ENCODE measurements around the gene HDAC5. TPM values are rescaled to one million over a fixed set of nuclear protein-coding genes. Genes with fewer than 3 reads are reported as not detected.

HDAC5 gene
- polyA plus RNA-seq, 3 donors = 16.1 to 93.6 (median 24.7) TPM

DNA sequence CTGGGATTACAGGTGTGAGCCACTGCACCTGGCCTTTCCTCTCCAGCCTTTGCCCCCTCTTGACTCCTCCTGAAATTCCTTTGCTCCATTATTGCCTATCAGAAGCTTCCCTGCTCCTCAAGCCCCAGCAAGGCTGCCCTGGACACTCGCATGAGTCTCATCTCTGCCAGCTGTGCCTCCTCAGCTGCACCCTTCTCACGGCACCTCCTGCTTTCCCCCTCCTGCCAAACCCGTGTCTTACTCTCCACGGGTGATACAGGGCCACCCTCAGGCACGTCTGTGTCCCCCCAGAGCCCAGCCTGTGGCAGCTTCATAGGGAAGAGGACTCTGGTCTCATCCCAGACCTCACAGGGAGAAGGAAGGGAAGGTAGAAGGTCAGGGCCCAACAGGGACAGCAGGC, 37.5 kb downstream of the HDAC5 start:
- H3K4me2 ChIP-seq (replicated peaks; ENCODE audit: extremely low read depth, low read length, poor library complexity, severe bottlenecking) = no peak overlapping the region
- H3K36me3 ChIP-seq (replicated peaks in 1 of 2; ENCODE audit: control insufficient read depth in 1 of 2, insufficient read depth in 2 of 2, low read length in 2 of 2) = peaks cover 58 to 77% of the 10 kb centered on the region in 2 donors

GRCh38 chr17:44084921-44085320, 38.5 kb downstream of the HDAC5 start:
- Histone ChIP-seq H3K36me3 (replicated peaks in 1 of 2; ENCODE audit: control insufficient read depth in 1 of 2, insufficient read depth in 2 of 2, low read length in 2 of 2) (peaks cover 56 to 84% of the 10 kb centered on the region in 2 donors), H3K9ac (ENCODE audit: insufficient read depth, low read length, poor library complexity, severe bottlenecking) (no peak overlapping the region), H3K4me1 (ENCODE audit: control insufficient read depth in 1 of 2, insufficient read depth in 2 of 2, low read length in 2 of 2) (peaks cover 6 to 10% of the 10 kb centered on the region in 2 donors), H3K4me2 (replicated peaks; ENCODE audit: extremely low read depth, low read length, poor library complexity, severe bottlenecking) (no peak overlapping the region), H3K4me3 (replicated peaks in 1 of 3; ENCODE audit: low read depth in 2 of 3, low read length in 3 of 3) (no peak overlapping the region), H4K20me1 (ENCODE audit: insufficient read depth, low read length) (peaks cover 1% of the 10 kb centered on the region), H3K27ac (ENCODE audit: low read depth in 1 of 2, low read length in 2 of 2) (no peak overlapping the region), H2AFZ (ENCODE audit: insufficient read depth, low read depth, low read length, poor library complexity, severe bottlenecking) (no peak overlapping the region), H3K79me2 (ENCODE audit: insufficient read depth, low read length) (no peaks in the 10 kb centered on the region), H3K9me3 (replicated peaks in 1 of 2; ENCODE audit: control insufficient read depth in 1 of 2, insufficient read depth in 1 of 2, low read length in 2 of 2) (no peaks in the 10 kb centered on the region), H3K27me3 (ENCODE audit: control insufficient read depth in 2 of 2, insufficient read depth in 2 of 2, low read length in 2 of 2) (no peaks in the 10 kb centered on the region)
- H3K9me3 Mint-ChIP-seq = no peaks in the 10 kb centered on the region
- no peak overlapping the region for H3K4me3 Mint-ChIP-seq
- no peak for DNase-seq
- H3K27me3 Mint-ChIP-seq (ENCODE audit: low read depth in 3 of 3) = peaks cover 0 to 5% (median 0%) of the 10 kb centered on the region in 3 donors
- no peak for TF ChIP-seq CTCF (IDR thresholded peaks at IDR 0.05)
- peak overlapping the region in 2 of 7 donors; percentile 61 to 73 for H3K27ac Mint-ChIP-seq
- WGBS (ENCODE audit: insufficient coverage) = 95% methylated on average over 7 of the region's 7 CpGs
- H3K4me1 Mint-ChIP-seq = peaks cover 8% of the 10 kb centered on the region
- H3K36me3 Mint-ChIP-seq = peaks cover 68 to 94% of the 10 kb centered on the region in 2 donors
- intact Hi-C loops (cut with micrococcal nuclease) = no loop called here

More for the DNA sequence above, 37.5 kb downstream of the HDAC5 start:
- Histone ChIP-seq H3K4me3 (replicated peaks in 1 of 3; ENCODE audit: low read depth in 2 of 3, low read length in 3 of 3) (no peak overlapping the region), H3K79me2 (ENCODE audit: insufficient read depth, low read length) (no peaks in the 10 kb centered on the region), H3K27me3 (ENCODE audit: control insufficient read depth in 2 of 2, insufficient read depth in 2 of 2, low read length in 2 of 2) (no peaks in the 10 kb centered on the region), H3K4me1 (ENCODE audit: control insufficient read depth in 1 of 2, insufficient read depth in 2 of 2, low read length in 2 of 2) (no peaks in the 10 kb centered on the region), H3K27ac (ENCODE audit: low read depth in 1 of 2, low read length in 2 of 2) (no peak overlapping the region), H2AFZ (ENCODE audit: insufficient read depth, low read depth, low read length, poor library complexity, severe bottlenecking) (no peak overlapping the region), H3K9ac (ENCODE audit: insufficient read depth, low read length, poor library complexity, severe bottlenecking) (no peak overlapping the region), H3K9me3 (replicated peaks in 1 of 2; ENCODE audit: control insufficient read depth in 1 of 2, insufficient read depth in 1 of 2, low read length in 2 of 2) (no peaks in the 10 kb centered on the region), H4K20me1 (ENCODE audit: insufficient read depth, low read length) (no peaks in the 10 kb centered on the region)
- Mint-ChIP-seq H3K4me3 (no peak overlapping the region), H3K9me3 (peaks cover 0 to 3% (median 0%) of the 10 kb centered on the region in 7 donors), H3K27me3 (ENCODE audit: low read depth in 3 of 3) (peaks cover 0 to 5% (median 0%) of the 10 kb centered on the region in 3 donors), H3K27ac (peak overlapping the region in 1 of 7 donors; percentile 83), H3K4me1 (no peaks in the 10 kb centered on the region), H3K36me3 (peaks cover 60 to 90% of the 10 kb centered on the region in 2 donors)
- intact Hi-C loops (cut with micrococcal nuclease) = no loop called here
- 100% methylated on average over 2 of the region's 5 CpGs for WGBS (ENCODE audit: insufficient coverage)
- no peak for DNase-seq
- TF ChIP-seq CTCF (IDR thresholded peaks at IDR 0.05) = no peak

All from CD14-positive monocyte (primary cell).